ENCODE data around the gene ID4. TPM values are rescaled to one million over a fixed set of nuclear protein-coding genes. Genes with fewer than 3 reads are reported as not detected.

ID4 gene
- total and polyA plus RNA-seq, 2 of the 8 experiments (the other 6 are each of a cell fraction or from before 2014, with no cell fraction given), result 2.0 to 8.3 TPM

DNA sequence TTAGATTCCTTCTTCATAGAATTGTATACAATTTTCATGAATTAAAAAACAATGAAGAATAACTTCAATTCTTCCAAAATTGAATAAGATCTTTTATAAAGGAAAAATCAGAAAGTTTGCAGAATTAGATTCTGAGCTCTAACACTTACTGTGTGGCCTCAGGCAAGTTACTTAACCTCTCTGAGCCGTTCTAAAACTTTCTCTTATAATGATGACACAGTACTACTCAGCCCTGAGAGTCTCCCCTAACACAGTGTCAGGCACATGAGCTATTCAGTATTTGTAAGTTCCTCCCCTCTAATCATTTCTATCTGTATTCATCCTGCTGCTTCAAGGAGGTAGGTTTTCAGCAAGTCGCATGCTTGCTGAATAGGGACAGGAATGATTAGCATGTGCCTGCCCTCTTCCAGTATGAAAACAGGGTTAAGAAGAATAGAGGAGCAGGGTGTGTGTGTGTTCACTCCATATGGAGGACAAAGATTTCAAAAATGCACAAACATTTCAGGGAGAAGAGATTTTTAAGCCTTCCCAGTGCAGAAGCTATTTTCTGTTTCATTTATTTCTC lies 11.4 kb downstream of the ID4 start:
- WGBS, 2 experiments (ENCODE audit: extremely low coverage in 1 of 2, insufficient coverage in 1 of 2, insufficient read length in 1 of 2, insufficient replicate concordance in 2 of 2, low coverage in 1 of 2, low lambda C conversion rate in 2 of 2, missing lambda C conversion rate in 1 of 2), result 80% methylated on average over 2 of the region's 2 CpGs; no CpG with 5 or more reads in 1 of the 2 experiments
- Histone ChIP-seq H3K79me2 (ENCODE audit: control insufficient read depth in 1 of 2, insufficient read depth in 2 of 2, low read length in 2 of 2) (no peaks in the 10 kb centered on the region), H2AFZ (ENCODE audit: low read length) (no peak overlapping the region), H3K9me3 (ENCODE audit: insufficient read depth in 2 of 2, low read depth in 1 of 2, low read length in 1 of 2) (no peaks in the 10 kb centered on the region), H4K8ac (ENCODE audit: extremely low read depth, insufficient read depth, low read length) (no peak overlapping the region), H3K27me3 (replicated peaks in 1 of 4; ENCODE audit: control insufficient read depth in 3 of 4, extremely low read depth in 1 of 4, insufficient read depth in 3 of 4, low read length in 3 of 4) (no peaks in the 10 kb centered on the region), H3K23ac (ENCODE audit: insufficient read length) (no peak overlapping the region), H3K14ac (ENCODE audit: insufficient read length) (no peak overlapping the region), H3K36me3 (ENCODE audit: control insufficient read depth in 2 of 4, insufficient read depth in 4 of 4, low read length in 3 of 4) (no peaks in the 10 kb centered on the region), H3K23me2 (ENCODE audit: low read depth, low read length) (no peaks in the 10 kb centered on the region), H2AK5ac (ENCODE audit: low read depth, low read length) (no peak overlapping the region), H3K79me1 (ENCODE audit: low read depth, low read length) (no peaks in the 10 kb centered on the region), H2BK20ac (ENCODE audit: low read length) (no peak overlapping the region), H3K4me1 (replicated peaks in 1 of 4; ENCODE audit: control insufficient read depth in 3 of 4, insufficient read depth in 4 of 4, low read length in 3 of 4) (peaks cover 4 to 8% (median 5%) of the 10 kb centered on the region in 4 experiments; a peak in 6 of 7 replicates), H2BK120ac (replicated peaks; ENCODE audit: low read depth, low read length) (no peak overlapping the region), H2BK15ac (ENCODE audit: low read length) (no peak overlapping the region), H2BK5ac (ENCODE audit: low read depth, low read length) (no peak overlapping the region), H3K4me3 (ENCODE audit: extremely low read depth in 1 of 4, insufficient read depth in 2 of 4, low read depth in 3 of 4, low read length in 4 of 4) (no peak overlapping the region), H3K56ac (replicated peaks; ENCODE audit: insufficient read length, low read depth, low read length) (no peak overlapping the region), H3K27ac (ENCODE audit: low read depth, low read length) (no peak overlapping the region), H2BK12ac (ENCODE audit: low read depth, low read length) (no peak overlapping the region), H4K20me1 (replicated peaks in 1 of 2; ENCODE audit: control insufficient read depth in 1 of 2, insufficient read depth in 2 of 2, low read length in 2 of 2) (no peaks in the 10 kb centered on the region), H3K4me2 (ENCODE audit: insufficient read depth in 1 of 2, low read depth in 2 of 2, low read length in 2 of 2) (no peak overlapping the region), H3K9ac (replicated peaks in 1 of 4; ENCODE audit: extremely low read depth in 1 of 4, low read depth in 3 of 4, low read length in 3 of 4) (no peak overlapping the region), H3K4ac (replicated peaks; ENCODE audit: insufficient read length, low read depth, low read length) (no peak overlapping the region), H4K5ac (ENCODE audit: insufficient read length, low read depth, low read length) (no peak overlapping the region), H3K18ac (ENCODE audit: extremely low read depth, low read length) (no peak overlapping the region), H4K91ac (replicated peaks; ENCODE audit: insufficient read length, low read length) (no peak overlapping the region)
- ChIA-PET POLR2A (ENCODE audit: partially characterized antibody) (interaction anchor here (8.0 kb wide), 1 partner anchor 12 kb away, joined by 48 read pairs; the partner anchor contains the start of gene ID4), CTCF (ENCODE audit: partially characterized antibody) (interaction anchor here (0.6 to 2.2 kb wide), 5 partner anchors 12 to 824 kb away, joined by 3 to 8 read pairs (median 3); no protein-coding TSS in a partner anchor)
- FAIRE-seq (no peak), DNase-seq (ENCODE audit: low read depth in 1 of 2, low spot score in 2 of 2) (no peak)
- TF ChIP-seq BACH1 (IDR thresholded peaks at IDR 0.05; ENCODE audit: low read length) (no peak), HDAC2 (IDR thresholded peaks at IDR 0.05; ENCODE audit: borderline replicate concordance in 1 of 2, low read depth in 2 of 2, low read length in 2 of 2) (peak in 1 of 2 experiments; percentile 34; a peak in 1 of 4 replicates), TAF7 (optimal IDR thresholded peaks at IDR 0.05; ENCODE audit: borderline replicate concordance, low read depth, low read length) (no peak), KDM1A (IDR thresholded peaks at IDR 0.05; ENCODE audit: borderline replicate concordance, low read length) (peak; percentile 83)

Data from H1 (cell line).